GM21360 (cell line): Measurements from ENCODE around the gene DEAF1.

Experiments
- ATAC-seq: cut with Tn5 transposase; IDR thresholded peaks from one replicate; pipeline ENCODE4 v1.9.1; 2021; ENCODE audit warnings: mild to moderate bottlenecking, moderate library complexity; ENCODE audit not compliant: unreplicated experiment

Gene DEAF1

DNA sequence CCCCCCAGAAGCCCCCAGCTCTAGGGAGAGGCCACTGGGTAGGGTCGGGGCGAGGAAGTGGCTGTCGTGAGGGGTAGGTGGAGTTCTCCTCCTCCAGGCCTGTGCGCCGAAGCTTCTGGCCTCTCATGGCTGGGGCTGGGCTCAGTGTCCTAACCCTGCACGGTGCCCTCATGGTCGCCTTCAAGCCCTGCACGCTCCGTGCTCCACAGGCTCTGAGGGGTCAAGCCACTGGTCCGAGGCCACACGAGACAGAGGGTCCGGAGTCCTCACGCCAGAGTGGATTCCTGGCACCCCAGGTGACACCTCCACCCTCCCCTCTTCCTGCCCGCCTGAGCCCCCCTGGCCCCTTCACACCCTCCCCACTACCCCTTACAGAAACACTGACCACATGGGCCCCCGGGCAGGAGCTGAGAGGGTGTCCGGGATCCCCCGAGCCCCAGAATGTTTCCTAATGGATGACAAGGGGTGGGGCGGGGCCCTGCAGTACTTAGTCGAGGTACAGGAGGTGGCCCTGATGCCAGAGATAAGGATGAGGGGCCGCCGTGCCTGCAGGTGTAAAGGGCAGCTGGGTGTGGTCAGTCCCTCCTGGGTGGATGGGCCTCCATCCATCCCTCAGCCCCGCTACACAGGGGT, 69.3 kb downstream of the DEAF1 start:
- no peak for ATAC-seq

DNA sequence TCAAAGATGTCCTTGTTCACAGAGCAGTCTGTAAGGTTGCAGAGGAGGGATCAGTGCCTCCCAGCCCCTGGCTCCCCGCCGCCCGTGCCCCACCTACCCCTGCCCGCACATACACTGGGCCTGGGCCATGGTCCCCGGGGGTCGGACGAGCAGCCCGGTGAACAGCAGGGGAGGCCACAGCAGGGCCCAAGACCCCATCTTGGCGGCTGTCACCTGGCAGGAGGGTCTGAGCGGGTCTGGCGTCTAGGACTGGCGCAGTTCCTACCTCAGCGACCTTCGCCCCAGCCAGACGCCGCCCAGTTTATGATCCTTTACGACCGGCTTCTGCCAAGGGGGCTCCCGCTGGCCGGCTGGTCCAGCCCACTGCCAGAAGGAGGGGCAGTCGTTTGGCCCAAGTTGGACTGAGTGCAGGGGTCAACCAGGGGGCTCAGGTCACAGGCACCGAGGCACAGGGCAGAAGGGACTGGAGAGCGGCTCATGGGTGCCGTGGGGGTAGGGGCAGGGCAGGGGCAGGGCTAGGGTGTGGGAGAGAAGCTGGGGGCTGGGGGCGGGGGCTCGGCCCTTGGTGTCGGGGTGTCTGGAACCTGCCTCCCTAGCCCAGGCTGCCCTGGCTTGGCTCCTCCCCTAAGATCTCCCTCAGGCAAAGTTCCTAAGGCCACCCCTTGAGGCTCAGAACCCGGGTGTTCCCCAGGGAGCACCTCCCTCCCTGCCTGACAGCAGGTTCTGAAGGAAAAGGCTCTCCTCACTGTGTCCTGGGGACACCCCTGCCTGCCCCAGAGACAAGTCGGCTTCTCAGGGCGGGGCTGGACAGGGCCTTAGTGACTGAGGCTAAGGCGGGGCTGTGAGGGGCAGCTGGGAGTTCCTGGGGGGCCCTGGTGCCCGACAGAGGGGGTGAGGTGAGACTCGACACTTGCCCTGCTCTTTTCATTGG, 70.1 kb downstream of the DEAF1 start, which contains the start of gene CDHR5:
Gene CDHR5, minus strand, starts transcription at position 251 of the 931 bp plus-strand sequence. Its CDS starts 53 bp downstream, at position 198.
- no peak for ATAC-seq

DNA sequence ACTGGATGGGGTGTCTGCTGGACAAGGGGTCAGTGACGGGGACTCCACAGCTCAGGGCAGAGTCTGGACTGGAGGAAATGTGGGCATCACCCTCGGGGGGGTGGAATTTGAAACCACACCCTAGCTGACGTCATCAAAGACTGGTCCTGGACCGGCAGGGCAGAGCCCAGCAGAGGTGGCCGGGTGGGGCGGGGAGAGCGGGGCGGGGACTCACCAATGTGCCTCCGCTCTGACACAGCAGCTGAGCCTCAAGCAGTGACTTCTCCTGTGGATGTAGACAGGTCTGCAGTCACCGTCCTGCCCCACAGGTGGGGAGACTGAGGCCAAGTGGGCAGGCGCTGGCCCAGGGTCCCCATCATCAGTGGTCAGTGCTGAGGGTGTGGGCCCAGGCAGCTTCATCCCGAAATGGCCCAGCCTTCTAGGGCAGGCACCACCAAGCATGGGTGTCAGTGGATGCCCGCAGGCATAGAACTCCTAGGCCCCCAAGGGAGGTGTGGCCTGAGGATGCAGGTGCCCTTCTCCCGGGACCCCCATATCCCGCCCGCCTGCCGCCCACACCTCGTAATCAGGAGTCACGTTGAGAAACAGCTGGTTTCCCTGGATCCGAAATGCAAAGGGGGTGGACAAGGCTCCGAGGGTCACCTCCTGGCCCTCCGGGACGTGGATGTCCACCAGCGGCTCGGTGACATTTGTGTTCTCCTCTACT, 70.9 kb downstream of the DEAF1 start:
- no peak for ATAC-seq

GRCh38 chr11:623349-623869, 71.6 kb downstream of the DEAF1 start:
- ATAC-seq: no peak

- ATAC-seq: no peak
Measured at GRCh38 chr11:621838-622237, 73.2 kb downstream of the DEAF1 start.

GRCh38 chr11:620935-621814, 73.8 kb downstream of the DEAF1 start:
- ATAC-seq: no peak

DNA sequence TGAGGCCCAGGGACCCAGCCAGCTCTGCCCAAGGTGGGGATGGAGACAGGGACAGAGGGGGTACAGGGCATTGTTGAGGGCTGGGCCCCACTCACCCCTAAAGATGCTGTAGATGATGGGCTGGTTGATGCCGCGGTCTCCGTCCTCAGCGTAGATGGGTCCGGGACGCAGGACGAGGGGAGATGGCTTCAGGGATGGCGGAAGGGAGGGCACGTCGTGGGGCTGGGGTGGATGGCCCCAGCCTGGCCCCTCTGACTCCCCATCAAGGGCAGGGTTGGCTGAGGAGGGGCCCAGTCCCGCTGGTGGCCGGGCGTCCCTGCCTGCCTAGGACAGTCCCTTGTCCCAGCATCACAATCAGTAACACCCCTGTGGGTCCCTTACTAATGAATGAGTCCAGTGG, 74.8 kb downstream of the DEAF1 start:
- ATAC-seq: no peak

- ATAC-seq: no peak
Measured at GRCh38 chr11:619628-620050, 75.4 kb downstream of the DEAF1 start.

DNA sequence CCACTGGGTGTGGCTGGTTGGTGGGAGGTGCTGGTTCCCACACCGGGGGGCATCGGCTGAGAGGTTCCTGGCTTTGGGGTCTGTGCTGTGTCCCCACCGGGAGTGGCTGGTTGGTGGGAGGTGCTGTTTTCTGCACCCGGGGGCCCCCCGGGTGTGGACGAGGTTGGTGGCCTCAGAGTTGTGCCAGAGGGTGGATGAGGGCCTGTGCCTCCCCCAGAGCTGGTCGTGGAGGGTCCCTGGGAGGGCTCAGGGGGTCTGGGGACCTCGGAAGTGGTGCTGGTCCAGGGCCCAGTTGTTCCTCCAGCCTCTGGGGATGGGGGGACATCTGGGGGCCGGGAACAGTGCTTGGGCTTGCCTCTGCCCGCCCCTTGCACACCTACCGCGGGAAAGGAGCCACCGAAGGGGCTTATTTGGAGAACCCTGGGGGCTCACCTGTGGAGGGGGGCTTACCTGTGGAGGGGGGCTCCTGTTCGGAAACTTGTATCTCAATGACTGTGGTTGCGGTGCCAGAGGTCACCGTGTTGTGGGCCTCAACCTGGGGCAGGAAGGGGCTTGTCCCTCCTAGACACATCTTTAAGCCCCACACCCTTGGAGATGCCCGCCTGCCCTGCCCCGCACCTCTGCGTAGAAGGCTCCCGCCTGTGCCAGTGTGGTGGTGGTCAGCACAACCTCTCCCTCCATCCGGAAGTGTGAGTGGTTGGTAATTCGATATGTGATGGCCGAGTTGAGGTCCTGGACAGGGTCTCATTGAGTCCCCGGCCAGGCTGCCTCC, 76.0 kb downstream of the DEAF1 start:
- ATAC-seq: no peak

GRCh38 chr11:617912-618682, 76.9 kb downstream of the DEAF1 start:
- ATAC-seq: no peak

- no peak for ATAC-seq
Measured at GRCh38 chr11:617199-617911, 77.7 kb downstream of the DEAF1 start.

DNA sequence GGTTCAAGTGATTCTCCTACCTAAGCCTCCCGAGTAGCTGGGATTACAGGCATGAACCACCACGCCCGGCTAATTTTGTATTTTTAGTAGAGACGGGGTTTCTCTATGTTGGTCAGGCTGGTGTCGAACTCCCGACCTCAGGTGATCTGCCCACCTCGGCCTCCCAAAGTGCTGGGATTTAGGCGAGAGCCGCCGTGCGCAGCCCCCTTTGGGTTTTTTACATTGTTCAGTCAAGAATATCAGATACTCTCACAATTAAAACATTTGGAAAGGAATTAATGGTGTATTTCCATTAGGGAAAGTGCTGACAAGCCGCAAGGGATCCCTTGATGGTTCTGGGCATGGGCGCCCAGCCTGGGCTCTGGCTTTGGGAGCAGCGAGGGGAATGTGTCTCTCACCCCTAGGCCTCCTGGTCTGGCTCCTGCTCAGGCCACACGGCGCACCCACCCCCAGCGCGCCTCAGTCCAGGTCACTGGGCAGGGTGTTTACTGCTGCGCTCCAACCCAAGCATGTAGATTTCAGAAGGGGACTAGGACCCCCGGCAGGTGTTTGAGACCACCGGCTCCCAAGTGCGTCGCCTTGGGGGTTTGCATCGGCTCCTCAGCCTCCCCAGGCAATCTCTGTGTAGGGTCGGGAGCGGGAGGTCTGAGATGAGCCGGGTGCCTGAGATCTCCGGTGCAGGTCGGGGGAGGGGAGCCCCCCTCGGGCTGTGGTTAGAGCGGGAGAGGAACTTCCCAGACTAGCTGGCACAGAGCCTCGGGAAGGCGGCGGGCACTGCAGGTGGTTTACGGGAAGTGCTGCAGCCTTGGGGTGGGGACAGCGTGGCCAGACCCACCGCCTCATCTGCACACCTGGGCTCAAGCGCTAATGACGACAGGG, 78.5 kb downstream of the DEAF1 start:
- ATAC-seq: no peak

DNA sequence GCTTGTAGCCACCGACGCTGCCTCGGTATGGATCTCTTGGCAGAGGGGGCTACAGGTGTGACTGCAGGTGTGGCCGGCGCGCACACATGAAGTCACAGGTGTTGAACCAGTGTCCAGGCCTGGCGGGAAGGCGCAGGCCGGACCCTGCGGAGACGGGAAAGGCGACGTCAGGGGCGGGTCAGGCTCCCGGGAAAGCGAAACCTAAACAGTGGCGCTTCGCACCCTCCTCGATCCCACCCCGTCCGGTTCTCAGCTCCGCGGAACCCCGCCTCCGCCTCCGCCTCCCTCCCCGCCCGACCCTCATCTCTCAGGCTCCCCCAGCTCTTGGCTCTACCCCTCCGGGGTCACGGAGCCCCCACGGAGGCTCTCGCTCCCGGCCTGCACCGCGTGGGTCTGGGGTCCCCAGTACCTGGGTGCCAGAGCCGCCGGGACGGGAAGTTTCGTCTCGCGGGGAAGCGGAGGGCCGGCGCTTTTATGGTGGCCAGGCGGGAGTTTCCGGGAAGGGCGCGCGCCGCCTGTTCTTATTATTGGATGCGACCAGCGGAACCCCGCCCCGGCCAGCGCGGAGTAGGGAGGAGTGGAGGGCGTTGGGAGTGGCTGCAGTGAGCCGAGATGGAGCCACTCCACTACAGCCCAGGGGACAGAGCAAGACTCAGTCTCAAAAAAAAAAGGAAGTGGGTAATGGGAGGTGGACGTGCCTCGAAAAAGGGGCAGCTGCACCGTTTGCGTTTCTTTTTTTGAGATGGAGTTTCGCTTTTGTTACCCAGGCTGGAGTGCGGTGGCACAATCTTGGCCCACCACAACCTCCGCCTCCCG, 79.3 kb downstream of the DEAF1 start, which contains the start of gene IRF7:
Gene IRF7, minus strand, starts transcription at position 447 of the 816 bp plus-strand sequence. CDS start 586 bp downstream, outside the sequence.
- ATAC-seq: peak; percentile 70

GRCh38 chr11:614623-615503, 80.2 kb downstream of the DEAF1 start:
- ATAC-seq: no peak

- no peak for ATAC-seq
Measured at GRCh38 chr11:614021-614622, 80.9 kb downstream of the DEAF1 start.
